Common myeloid progenitor, CD34-positive (primary cell): ENCODE measurements around the gene ADIRF.

Experiments
- CTCF ChIA-PET: fragments of 350-600 bp; sonication (Branson Sonifier 250); formaldehyde crosslinking; loops from one replicate; lab custom pipeline; 2021; ENCODE audit warnings: antibody characterized with exemption; lab: Charles Lee
- POLR2A ChIA-PET: fragments of 350-600 bp; sonication (Branson Sonifier 250); formaldehyde crosslinking; loops from one replicate; lab custom pipeline; 2021; ENCODE audit warnings: antibody characterized with exemption; lab: Charles Lee
- DNase-seq, 3 donors: peaks; one replicate each; pipeline versions ENCODE4 v3.0.0 to v3.0.0-alpha.2; 2013
- H3K27ac ChIP-seq, 2 experiments: 1 replicate in 1 of 2; 2 replicates in 1 of 2; pipeline ENCODE4 v1.7.0; 2013; ENCODE audit warnings: inconsistent platforms in 2 of 2, low read length in 2 of 2, mild to moderate bottlenecking in 2 of 2, low read depth in 1 of 2, moderate library complexity in 1 of 2; ENCODE audit not compliant: severe bottlenecking in 2 of 2, insufficient read depth in 1 of 2, poor library complexity in 1 of 2
- H3K27me3 ChIP-seq, 5 experiments: replicated peaks in 2 of 5; 1 replicate in 3 of 5; 2 replicates in 2 of 5; pipeline versions ENCODE4 v1.6.1 to v1.7.0; 2013; ENCODE audit warnings: low read length in 4 of 5, mild to moderate bottlenecking in 2 of 5, moderate library complexity in 2 of 5, inconsistent platforms in 1 of 5; ENCODE audit not compliant: insufficient read depth in 5 of 5, control insufficient read depth in 4 of 5
- H3K36me3 ChIP-seq, 4 experiments: 1 replicate in 2 of 4; 2 replicates in 2 of 4; pipeline versions ENCODE4 v1.6.1 to v1.7.0; 2013; ENCODE audit warnings: low read length in 3 of 4, control low read depth in 1 of 4, mild to moderate bottlenecking in 1 of 4; ENCODE audit not compliant: control insufficient read depth in 4 of 4, insufficient read depth in 4 of 4
- H3K4me1 ChIP-seq, 4 experiments: 1 replicate in 3 of 4; 2 replicates in 1 of 4; pipeline versions ENCODE4 v1.6.1 to v1.7.1; 2013; ENCODE audit warnings: low read length in 3 of 4, mild to moderate bottlenecking in 3 of 4, control low read depth in 1 of 4, inconsistent platforms in 1 of 4, moderate library complexity in 1 of 4; ENCODE audit not compliant: control insufficient read depth in 4 of 4, insufficient read depth in 4 of 4; ENCODE audit errors: control extremely low read depth in 1 of 4
- H3K4me3 ChIP-seq, 7 experiments: 1 replicate in 4 of 7; 2 replicates in 3 of 7; pipeline versions ENCODE4 v1.5.1 to v1.7.0; 2013; ENCODE audit warnings: mild to moderate bottlenecking in 7 of 7, low read length in 6 of 7, moderate library complexity in 6 of 7, inconsistent platforms in 2 of 7, low read depth in 2 of 7, control low read depth in 1 of 7; ENCODE audit not compliant: insufficient read depth in 4 of 7, control insufficient read depth in 1 of 7; ENCODE audit errors: extremely low read depth in 1 of 7
- H3K9me3 ChIP-seq, 5 experiments: 1 replicate in 4 of 5; 2 replicates in 1 of 5; pipeline versions ENCODE4 v1.6.1 to v1.7.1; 2013; ENCODE audit warnings: low read length in 4 of 5, mild to moderate bottlenecking in 2 of 5, inconsistent platforms in 1 of 5, low read depth in 1 of 5, moderate library complexity in 1 of 5; ENCODE audit not compliant: control insufficient read depth in 4 of 5, insufficient read depth in 2 of 5; ENCODE audit errors: control extremely low read depth in 1 of 5
- WGBS: methylation state at CpG from one replicate; pipeline ENCODE4 v1.1.5; 2013; ENCODE audit not compliant: insufficient coverage; 5-methylcytosine and 5-hydroxymethylcytosine counted together

The ADIRF gene

DNA sequence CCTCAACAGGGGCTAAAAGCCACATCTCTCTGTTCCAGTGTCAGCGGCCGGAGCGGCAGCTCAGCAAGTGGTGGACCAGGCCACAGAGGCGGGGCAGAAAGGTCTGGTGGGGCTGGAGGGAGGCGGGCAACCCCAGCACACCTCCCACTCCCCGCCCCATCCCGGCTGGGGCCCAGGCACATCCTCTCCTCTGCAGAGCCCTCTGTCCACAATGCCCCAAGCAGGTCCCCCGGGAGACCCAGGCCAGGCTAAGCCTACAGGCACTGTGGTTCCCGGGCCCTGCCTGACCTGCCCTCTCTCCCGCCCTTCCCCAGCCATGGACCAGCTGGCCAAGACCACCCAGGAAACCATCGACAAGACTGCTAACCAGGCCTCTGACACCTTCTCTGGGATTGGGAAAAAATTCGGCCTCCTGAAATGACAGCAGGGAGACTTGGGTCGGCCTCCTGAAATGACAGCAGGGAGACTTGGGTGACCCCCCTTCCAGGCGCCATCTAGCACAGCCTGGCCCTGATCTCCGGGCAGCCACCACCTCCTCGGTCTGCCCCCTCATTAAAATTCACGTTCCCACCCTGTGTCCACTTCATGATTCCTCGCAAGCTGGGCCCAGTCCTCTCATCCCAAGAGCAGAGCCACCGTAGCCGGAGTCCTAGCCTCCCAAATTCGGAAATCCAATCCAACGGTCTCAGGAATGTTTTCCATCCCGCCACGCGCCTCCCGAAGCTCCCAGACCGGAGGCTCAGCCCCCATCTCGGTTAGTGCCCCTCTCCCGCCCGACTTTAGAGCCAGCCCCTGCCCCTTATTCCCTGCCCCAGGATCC lies 2.1 kb downstream of the ADIRF start:
- H3K27me3 ChIP-seq, result peaks cover 0 to 45% (median 25%) of the 10 kb centered on the region in 5 experiments
- ChIA-PET POLR2A (no interaction called here), CTCF (interaction anchor here (1.2 to 2.1 kb wide), 6 partner anchors 10 to 125 kb away, joined by 3 to 9 read pairs (median 6); partner anchors contain the start of genes MMRN2 and SHLD2)
- peak in 1 of 3 donors; percentile 37 for DNase-seq
- no peaks in the 10 kb centered on the region for H3K36me3 ChIP-seq
- H3K9me3 ChIP-seq, result no peaks in the 10 kb centered on the region
- 22% methylated on average over 23 of the region's 30 CpGs for WGBS
- H3K4me1 ChIP-seq, result peaks cover 0 to 50% (median 36%) of the 10 kb centered on the region in 4 experiments
- peak overlapping the region in 1 of 2 experiments; percentile 34 for H3K27ac ChIP-seq
- H3K4me3 ChIP-seq, result peak overlapping the region; percentile 30 to 82 (median 56)

DNA sequence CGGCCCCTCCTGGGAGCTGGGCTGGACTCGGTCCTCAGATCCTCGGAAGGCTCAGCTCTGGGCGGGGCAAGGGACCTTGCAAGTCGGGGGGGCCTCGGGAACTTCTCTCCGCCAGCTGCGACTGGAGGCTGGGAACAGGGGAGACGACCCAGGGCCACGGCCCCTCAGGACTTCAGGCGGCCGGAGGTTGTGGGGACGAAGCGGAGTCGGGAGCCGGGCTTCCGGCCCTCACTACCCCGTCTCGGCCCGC lies 2.6 kb downstream of the ADIRF start:
- CTCF ChIA-PET, result interaction anchor here (1.3 to 2.1 kb wide), 3 partner anchors 14 to 125 kb away, joined by 3 to 7 read pairs (median 3); partner anchors contain the start of genes MMRN2 and SHLD2
- Histone ChIP-seq H3K9me3 (no peaks in the 10 kb centered on the region), H3K27ac (peak overlapping the region in 1 of 2 experiments; percentile 34), H3K36me3 (no peaks in the 10 kb centered on the region), H3K27me3 (peaks cover 0 to 45% (median 25%) of the 10 kb centered on the region in 5 experiments), H3K4me3 (peak overlapping the region; percentile 30 to 82 (median 56)), H3K4me1 (peaks cover 0 to 50% (median 34%) of the 10 kb centered on the region in 4 experiments)
- 0% methylated on average over 20 of the region's 20 CpGs for WGBS
- DNase-seq, result no peak
- POLR2A ChIA-PET, result interaction anchor here (0.6 kb wide), 2 partner anchors 11 to 77 kb away, joined by 3 to 5 read pairs; no protein-coding TSS in a partner anchor

DNA sequence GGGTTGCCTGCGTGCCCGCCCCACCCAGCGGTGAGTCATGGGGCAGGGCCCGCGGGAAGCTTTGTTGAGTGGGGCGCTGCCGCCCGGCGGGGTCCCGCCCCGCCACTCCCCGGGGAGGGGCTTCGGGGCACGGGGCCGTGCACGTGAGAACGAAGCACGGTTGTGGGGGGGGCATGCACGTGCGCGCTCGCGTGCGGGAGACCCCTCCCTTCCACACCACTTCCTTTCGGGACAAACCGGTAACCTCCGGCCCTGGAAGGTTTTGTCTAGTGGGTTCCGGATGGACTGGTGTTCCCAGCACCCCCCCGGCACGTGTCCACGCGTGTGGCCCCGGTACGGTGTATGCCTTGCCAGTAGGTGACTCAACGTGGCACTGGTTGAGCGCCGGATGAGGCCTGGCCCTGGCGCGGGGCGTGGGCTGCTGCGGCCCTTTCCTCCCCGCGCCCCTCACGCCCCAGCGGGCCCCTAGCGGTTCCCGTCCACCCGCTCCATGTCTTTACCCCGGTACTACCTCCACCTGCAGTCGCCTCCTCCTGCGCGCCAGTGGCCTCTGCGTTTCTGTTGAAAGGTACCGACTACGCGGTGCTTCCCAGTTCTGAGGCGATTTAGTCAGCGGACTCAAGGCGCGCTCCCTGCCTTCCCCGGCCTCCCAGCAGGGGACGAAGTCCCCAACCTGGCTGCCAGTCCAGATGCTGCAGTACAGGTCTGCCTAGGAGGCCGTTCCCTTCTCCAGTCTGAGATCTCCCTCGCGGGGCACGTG lies 3.1 kb downstream of the ADIRF start:
- H3K36me3 ChIP-seq, result no peaks in the 10 kb centered on the region
- peaks cover 0 to 45% (median 25%) of the 10 kb centered on the region in 5 experiments for H3K27me3 ChIP-seq
- peaks cover 0 to 45% (median 32%) of the 10 kb centered on the region in 4 experiments for H3K4me1 ChIP-seq
- WGBS, result 2% methylated on average over 39 of the region's 66 CpGs
- ChIA-PET CTCF (interaction anchor here (1.3 to 2.1 kb wide), 3 partner anchors 14 to 124 kb away, joined by 3 to 7 read pairs (median 3); partner anchors contain the start of genes MMRN2 and SHLD2), POLR2A (interaction anchor here (0.6 kb wide), 2 partner anchors 11 to 77 kb away, joined by 3 to 5 read pairs; no protein-coding TSS in a partner anchor)
- DNase-seq, result peak; percentile 86 to 94 (median 91)
- H3K27ac ChIP-seq, result peak overlapping the region in 1 of 2 experiments; percentile 34
- H3K9me3 ChIP-seq, result no peaks in the 10 kb centered on the region
- H3K4me3 ChIP-seq, result peak overlapping the region; percentile 4 to 82 (median 56)

DNA sequence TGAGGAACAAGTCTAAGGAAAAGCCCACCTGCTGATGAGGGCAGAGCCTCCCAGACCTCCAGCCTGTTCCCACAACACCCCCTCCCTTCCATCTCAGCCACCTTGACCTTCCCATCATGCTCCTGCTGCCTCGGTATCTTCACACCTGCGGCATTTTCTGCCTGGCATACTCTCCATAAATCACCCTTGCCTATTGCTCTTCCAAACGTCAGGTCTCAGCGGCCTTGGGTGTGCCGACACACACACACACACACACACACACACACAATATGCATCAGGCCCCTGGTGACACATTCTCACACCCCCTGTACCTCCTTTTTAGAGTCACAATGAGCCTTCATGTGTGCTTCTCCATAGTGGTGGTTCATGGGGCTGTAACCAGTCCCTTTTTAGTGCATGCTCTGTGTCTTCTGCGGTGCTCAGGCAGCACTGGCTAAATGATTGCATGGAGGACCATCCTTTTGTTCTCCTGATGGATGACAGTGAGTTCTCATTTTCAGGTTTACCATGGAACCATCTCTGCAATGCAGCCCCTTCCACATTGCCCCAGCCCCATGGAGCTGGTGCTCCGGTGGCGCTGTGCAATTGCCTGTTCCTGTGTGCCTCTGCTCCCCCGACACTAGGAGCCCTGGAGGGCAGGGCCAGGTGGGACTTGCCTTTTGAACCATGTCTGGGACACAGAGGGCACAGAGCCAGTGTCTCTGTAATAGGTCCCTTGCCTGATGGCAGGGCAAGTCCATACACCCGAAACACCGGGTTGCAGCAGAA lies 4.5 kb downstream of the ADIRF start:
- H3K27me3 ChIP-seq, result peaks cover 0 to 33% (median 21%) of the 10 kb centered on the region in 5 experiments
- no peak overlapping the region for H3K4me3 ChIP-seq
- POLR2A ChIA-PET, result no interaction called here
- WGBS, result 94% methylated on average over 11 of the region's 11 CpGs
- no peaks in the 10 kb centered on the region for H3K9me3 ChIP-seq
- no peaks in the 10 kb centered on the region for H3K36me3 ChIP-seq
- CTCF ChIA-PET, result no interaction called here
- H3K4me1 ChIP-seq, result peaks cover 0 to 35% (median 27%) of the 10 kb centered on the region in 4 experiments
- no peak for DNase-seq
- no peak overlapping the region for H3K27ac ChIP-seq

DNA sequence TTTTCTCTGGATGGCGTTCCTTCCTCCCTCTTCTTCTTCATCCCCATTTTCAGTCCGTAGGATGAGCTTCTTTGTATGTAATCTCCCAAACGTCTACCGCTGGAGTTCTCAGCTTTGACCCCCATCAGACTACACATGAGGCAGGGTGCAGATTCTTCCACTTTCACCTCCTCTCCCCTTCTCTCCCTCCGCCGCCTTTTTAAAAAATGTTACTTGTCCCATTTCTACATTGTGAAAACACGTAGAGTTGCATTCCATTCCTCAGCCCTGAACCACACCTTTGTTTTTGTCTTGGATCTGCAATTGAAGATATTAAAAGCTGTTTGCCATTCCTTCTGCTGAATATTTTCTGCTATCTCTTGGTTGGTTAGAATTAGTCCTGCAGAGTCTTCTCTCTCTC lies 6.2 kb downstream of the ADIRF start:
- Histone ChIP-seq H3K4me3 (no peak overlapping the region), H3K27me3 (peaks cover 0 to 16% (median 6%) of the 10 kb centered on the region in 5 experiments), H3K9me3 (no peaks in the 10 kb centered on the region), H3K27ac (no peak overlapping the region), H3K36me3 (no peaks in the 10 kb centered on the region), H3K4me1 (peaks cover 0 to 23% (median 18%) of the 10 kb centered on the region in 4 experiments)
- POLR2A ChIA-PET, result no interaction called here
- 97% methylated on average over 5 of the region's 7 CpGs for WGBS
- CTCF ChIA-PET, result no interaction called here
- DNase-seq, result no peak

DNA sequence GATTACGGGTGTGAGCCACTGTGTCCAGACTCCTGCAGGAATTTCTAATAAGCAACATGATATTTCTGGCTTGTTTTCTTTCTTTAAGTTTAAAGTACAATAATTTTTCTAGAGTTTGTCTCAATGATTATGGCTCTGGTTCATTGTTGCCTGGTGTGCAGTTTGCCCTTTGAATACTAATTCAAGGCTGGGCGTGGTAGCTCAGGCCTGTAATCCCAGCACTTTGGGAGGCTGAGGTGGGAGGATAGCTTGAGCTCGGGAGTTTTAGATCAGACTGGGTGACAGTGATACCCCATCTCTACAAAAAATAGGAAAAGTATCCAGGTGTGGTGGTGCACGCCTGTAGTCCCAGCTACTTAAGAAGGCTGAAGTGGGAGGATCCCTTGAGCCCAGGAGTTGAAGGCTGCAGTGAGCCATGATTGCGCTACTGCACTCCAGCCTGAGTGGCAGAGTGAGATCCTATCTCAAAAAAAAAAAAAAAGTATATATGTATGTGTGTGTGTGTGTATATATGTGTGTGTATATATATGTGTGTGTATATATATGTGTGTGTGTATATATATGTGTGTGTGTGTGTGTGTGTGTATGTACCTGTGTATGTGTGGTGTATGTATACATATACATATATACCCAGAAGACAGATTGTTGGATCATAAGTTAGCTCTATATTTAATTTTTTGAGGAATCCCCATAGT lies 8.2 kb downstream of the ADIRF start:
- 100% methylated on average over 4 of the region's 5 CpGs for WGBS
- Histone ChIP-seq H3K27ac (no peak overlapping the region), H3K27me3 (peaks cover 0 to 4% (median 0%) of the 10 kb centered on the region in 5 experiments), H3K9me3 (no peaks in the 10 kb centered on the region), H3K4me3 (no peak overlapping the region), H3K36me3 (no peaks in the 10 kb centered on the region), H3K4me1 (peaks cover 0 to 7% (median 5%) of the 10 kb centered on the region in 4 experiments)
- CTCF ChIA-PET, result no interaction called here
- POLR2A ChIA-PET, result no interaction called here
- no peak for DNase-seq
